ENCODE data around the gene UQCC2. TPM values are rescaled to one million over a fixed set of nuclear protein-coding genes. Genes with fewer than 3 reads are reported as not detected.

The UQCC2 gene
- total and polyA plus RNA-seq, 12 donors = 7.4 to 214 (median 72.9) TPM

- intact Hi-C loops (cut with DNase I) = no loop called here
- WGBS, 4 donors = 90 to 97% (median 96%) methylated on average over 10 to 11 of the region's 11 CpGs
- TF ChIP-seq POLR2A (IDR thresholded peaks at IDR 0.05) = no peak
- TF ChIP-seq CTCF (IDR thresholded peaks at IDR 0.05) = no peak
Measured at GRCh38 chr6:33704215-33705066, 7.1 kb downstream of the UQCC2 start.

GRCh38 chr6:33702345-33702977 lies 9.0 kb downstream of the UQCC2 start:
- no peaks in the 10 kb centered on the region for H3K9me3 ChIP-seq (replicated peaks in 1 of 3)
- H3K27me3 ChIP-seq = no peaks in the 10 kb centered on the region
- no peak overlapping the region for H3K4me3 ChIP-seq
- intact Hi-C loops (cut with DNase I) = no loop called here
- WGBS, 4 donors = 81 to 91% (median 85%) methylated on average over 1 of the region's 1 CpG
- no peak overlapping the region for H3K27ac ChIP-seq
- peaks cover 0 to 1% of the 10 kb centered on the region in 2 donors for H3K36me3 ChIP-seq (replicated peaks in 1 of 2)
- DNase-seq = peak in 6 of 7 donors; percentile 42 to 86 (median 68)
- peaks cover 0 to under 1% of the 10 kb centered on the region in 2 donors for H3K4me1 ChIP-seq (replicated peaks in 1 of 2)
- no peak for TF ChIP-seq POLR2A (IDR thresholded peaks at IDR 0.05)
- peak; percentile 25 to 66 (median 56) for TF ChIP-seq CTCF (IDR thresholded peaks at IDR 0.05)

More at GRCh38 chr6:33704215-33705066, 7.1 kb downstream of the UQCC2 start:
- H3K4me1 ChIP-seq (replicated peaks in 1 of 2) = peaks cover 0 to 7% of the 10 kb centered on the region in 2 donors
- no peaks in the 10 kb centered on the region for H3K9me3 ChIP-seq (replicated peaks in 1 of 3)
- no peak for DNase-seq
- no peaks in the 10 kb centered on the region for H3K27me3 ChIP-seq
- H3K36me3 ChIP-seq (replicated peaks in 1 of 2) = peaks cover 0 to 15% of the 10 kb centered on the region in 2 donors
- no peak overlapping the region for H3K27ac ChIP-seq
- H3K4me3 ChIP-seq = no peak overlapping the region

- TF ChIP-seq POLR2A (IDR thresholded peaks at IDR 0.05) (no peak), CTCF (IDR thresholded peaks at IDR 0.05) (peak; percentile 32 to 62 (median 56))
- H3K27me3 ChIP-seq = no peaks in the 10 kb centered on the region
- no peaks in the 10 kb centered on the region for H3K9me3 ChIP-seq (replicated peaks in 1 of 3)
- no peak overlapping the region for H3K4me3 ChIP-seq
- H3K36me3 ChIP-seq (replicated peaks in 1 of 2) = peaks cover 0 to 6% of the 10 kb centered on the region in 2 donors
- intact Hi-C loops (cut with DNase I) = no loop called here
- peak overlapping the region in 1 of 5 donors; percentile 10 for H3K27ac ChIP-seq
- peaks cover 11 to 20% of the 10 kb centered on the region in 2 donors for H3K4me1 ChIP-seq (replicated peaks in 1 of 2)
- 44 to 72% (median 51%) methylated on average over 5 to 10 of the region's 10 CpGs for whole genome bisulfite sequencing, 4 donors
- peak; percentile 60 to 82 (median 76) for DNase-seq
Measured at GRCh38 chr6:33700391-33701050, 11.0 kb downstream of the UQCC2 start.

- H3K36me3 ChIP-seq (replicated peaks in 1 of 2) = peaks cover 0 to 14% of the 10 kb centered on the region in 2 donors
- no peaks in the 10 kb centered on the region for H3K9me3 ChIP-seq (replicated peaks in 1 of 3)
- intact Hi-C loops (cut with DNase I) = loop anchor here (5.0 kb wide), 1 partner anchor 112 kb away; no protein-coding TSS in a partner anchor
- no peaks in the 10 kb centered on the region for H3K27me3 ChIP-seq
- DNase-seq = no peak
- no peak overlapping the region for H3K4me3 ChIP-seq
- TF ChIP-seq POLR2A (IDR thresholded peaks at IDR 0.05) (no peak), CTCF (IDR thresholded peaks at IDR 0.05) (no peak)
- peaks cover 11 to 26% of the 10 kb centered on the region in 2 donors for H3K4me1 ChIP-seq (replicated peaks in 1 of 2)
- peak overlapping the region in 1 of 5 donors; percentile 10 for H3K27ac ChIP-seq
- 71 to 82% (median 78%) methylated on average over 5 of the region's 5 CpGs for WGBS, 4 donors
Measured at GRCh38 chr6:33699739-33700138, 11.8 kb downstream of the UQCC2 start.
